HG03280 (cell line): ENCODE data around the gene AKR1B15.
A peak's percentile ranks its signal among the peaks of the same experiment; 100 is the strongest.
"Not testable (repeated sequence)": the region's sequence is repeated elsewhere in the genome, so short reads cannot be mapped to it uniquely, and the experiment has no call there.

ENCODE experiments used
- ATAC-seq: cut with Tn5 transposase; IDR thresholded peaks from one replicate; pipeline ENCODE4 v1.9.1; 2021; ENCODE audit warnings: mild to moderate bottlenecking, moderate library complexity; ENCODE audit not compliant: unreplicated experiment

Gene AKR1B15

GRCh38 chr7:134548877-134549276 is at the start of gene AKR1B15:
Gene AKR1B15, plus strand, starts transcription at chr7:134549110. Its CDS starts 15,510 bp downstream, at chr7:134564620.
- ATAC-seq: peak; percentile 92

DNA sequence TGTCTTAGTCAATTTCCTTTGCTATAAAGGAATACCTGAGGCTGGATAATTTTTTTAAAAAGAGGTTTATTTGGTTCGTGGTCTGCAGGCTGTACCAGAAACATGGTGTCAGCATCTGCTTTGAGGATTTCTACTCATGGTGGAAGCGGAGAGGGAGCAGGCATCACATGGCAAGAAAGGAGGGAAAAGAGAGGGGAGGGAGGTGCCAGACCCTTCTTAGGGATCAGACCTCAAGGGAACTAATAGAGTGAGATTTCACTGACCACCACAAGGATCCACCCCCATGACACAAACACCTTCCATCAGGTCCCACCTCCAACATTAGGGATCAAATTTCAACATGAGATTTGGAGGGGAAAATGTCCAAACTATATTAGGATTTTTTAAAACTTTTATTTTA is 48.5 kb upstream of the AKR1B15 start:
- no peak for ATAC-seq

- no peak for ATAC-seq
Observed at GRCh38 chr7:134500982-134501381, 47.9 kb upstream of the AKR1B15 start.

- no peak for ATAC-seq
Observed at GRCh38 chr7:134502463-134503371, 46.2 kb upstream of the AKR1B15 start.

DNA sequence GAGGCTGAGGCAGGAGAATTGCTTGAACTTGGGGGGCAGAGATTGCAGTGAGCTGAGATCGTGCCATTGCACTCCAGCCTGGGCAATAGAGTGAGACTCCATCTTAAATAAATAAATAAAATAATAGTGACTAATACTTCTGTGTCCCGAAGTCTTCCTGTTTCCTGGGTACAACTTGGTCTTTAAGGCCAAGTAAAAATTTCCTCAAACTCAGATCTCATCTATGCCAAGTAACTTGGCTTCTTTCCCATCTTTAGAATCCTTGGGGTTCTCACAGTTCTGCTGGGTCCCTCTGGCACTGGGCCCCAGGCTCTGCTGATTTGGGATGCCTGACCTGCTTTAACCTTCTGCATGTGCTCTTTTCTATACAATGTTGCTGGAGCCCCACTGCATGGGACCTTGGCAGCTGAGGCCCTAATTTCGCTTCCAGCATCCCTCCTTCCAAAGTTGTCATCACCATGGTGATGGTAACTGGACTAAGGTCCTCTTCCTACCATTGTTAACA is 44.2 kb upstream of the AKR1B15 start:
- no peak for ATAC-seq

GRCh38 chr7:134505856-134506255 is 43.1 kb upstream of the AKR1B15 start:
- ATAC-seq: no peak

GRCh38 chr7:134509010-134509409 is 39.9 kb upstream of the AKR1B15 start:
- no peak for ATAC-seq

- no peak for ATAC-seq
Observed at GRCh38 chr7:134510646-134511045, 38.3 kb upstream of the AKR1B15 start.

- no peak for ATAC-seq
Observed at GRCh38 chr7:134512271-134512670, 36.6 kb upstream of the AKR1B15 start.

GRCh38 chr7:134513169-134513752 is 35.6 kb upstream of the AKR1B15 start:
- ATAC-seq: no peak

- no peak for ATAC-seq
Observed at GRCh38 chr7:134514106-134514505, 34.8 kb upstream of the AKR1B15 start.

GRCh38 chr7:134514663-134515062 is 34.2 kb upstream of the AKR1B15 start:
- ATAC-seq: peak; percentile 50

DNA sequence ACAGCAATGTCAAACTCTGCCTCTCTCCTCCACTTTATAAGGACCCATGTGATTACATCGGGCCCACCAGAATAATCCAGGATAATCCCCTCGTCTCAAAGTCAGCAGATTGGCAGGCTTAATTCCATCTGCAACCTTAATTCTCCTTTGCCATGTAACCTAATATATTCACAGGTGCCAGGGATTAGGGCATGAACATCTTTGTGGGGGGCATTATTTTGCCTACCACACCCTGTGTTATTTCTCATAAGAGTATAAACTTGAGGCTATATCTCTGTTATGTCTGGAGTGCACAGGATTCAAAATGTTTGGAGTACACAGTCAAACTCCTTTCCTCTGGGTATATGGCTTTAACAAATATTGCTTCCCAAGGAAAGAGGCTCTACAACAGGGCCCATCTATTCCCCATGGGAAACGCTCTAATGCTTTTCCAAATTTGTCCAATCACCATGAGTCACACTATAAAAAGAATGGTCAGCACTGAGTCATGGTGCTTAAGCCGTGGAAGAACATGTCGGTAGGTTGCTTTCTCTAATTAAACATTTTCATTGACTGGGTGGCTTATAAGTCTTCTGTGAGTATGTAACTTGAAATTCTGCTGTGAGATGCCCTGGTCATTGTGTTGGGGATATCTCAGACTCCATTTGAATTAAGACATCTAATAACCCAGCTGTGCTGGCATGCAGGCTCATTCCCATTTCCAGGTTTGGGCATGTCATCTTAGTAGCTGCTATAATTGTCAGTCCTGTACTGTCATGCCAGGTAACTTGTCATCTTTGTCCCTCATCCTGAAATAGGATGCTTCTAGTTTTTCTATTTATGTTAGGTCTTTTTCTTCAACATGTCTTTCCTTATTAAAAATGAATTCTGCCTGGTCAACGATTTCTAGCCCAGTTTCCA is 33.1 kb upstream of the AKR1B15 start:
- ATAC-seq: no peak

- ATAC-seq: no peak
Observed at GRCh38 chr7:134520130-134520529, 28.8 kb upstream of the AKR1B15 start.

GRCh38 chr7:134522601-134523000 is 26.3 kb upstream of the AKR1B15 start:
- ATAC-seq: no peak

GRCh38 chr7:134525449-134525848 is 23.5 kb upstream of the AKR1B15 start:
- not testable (repeated sequence) for ATAC-seq

GRCh38 chr7:134526552-134527248 is 22.2 kb upstream of the AKR1B15 start:
- ATAC-seq: not testable (repeated sequence)

DNA sequence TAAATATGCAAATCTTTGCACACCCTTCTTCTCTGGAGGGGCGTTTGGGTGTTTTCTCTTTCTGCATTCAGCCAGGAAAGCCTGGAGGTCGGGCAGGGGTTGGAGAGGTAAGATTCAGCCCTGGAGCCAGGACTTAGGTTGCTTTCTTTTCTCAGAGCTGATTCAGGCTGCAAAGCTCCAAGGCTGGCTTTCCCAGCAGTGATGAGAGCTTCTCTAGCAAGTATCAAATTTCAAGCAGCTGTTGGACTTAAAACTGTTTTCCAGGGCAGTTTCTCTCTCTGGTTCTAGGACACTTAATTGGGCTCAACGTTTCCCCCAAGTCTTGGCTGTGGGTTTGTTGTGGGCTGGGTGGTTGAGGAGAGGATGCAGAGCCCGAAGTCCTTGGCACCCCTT is 20.9 kb upstream of the AKR1B15 start:
- ATAC-seq: no peak

GRCh38 chr7:134528749-134529148 is 20.2 kb upstream of the AKR1B15 start:
- ATAC-seq: no peak

GRCh38 chr7:134530460-134530859 is 18.4 kb upstream of the AKR1B15 start:
- no peak for ATAC-seq
